ENCODE results near the gene RAB11FIP4. TPM values are rescaled to one million over a fixed set of nuclear protein-coding genes. Genes with fewer than 3 reads are reported as not detected.
A peak's percentile ranks its signal among the peaks of the same experiment; 100 is the strongest.

Gene RAB11FIP4
- total and polyA plus RNA-seq, 2 of the 8 experiments (the other 6 are each of a cell fraction or from before 2014, with no cell fraction given): 21.7 to 53.2 TPM

GRCh38 chr17:31416503-31416923, 25.0 kb downstream of the RAB11FIP4 start:
- H3K79me2 ChIP-seq (ENCODE audit: control insufficient read depth in 1 of 2, insufficient read depth in 2 of 2, low read length in 2 of 2): no peaks in the 10 kb centered on the region
- FAIRE-seq (no peak), DNase-seq (ENCODE audit: low read depth in 1 of 2, low spot score in 2 of 2) (no peak)
- ChIA-PET CTCF (ENCODE audit: partially characterized antibody) (interaction anchor here (0.6 to 2.5 kb wide), 4 partner anchors 11 to 1144 kb away, joined by 3 to 8 read pairs (median 4); no protein-coding TSS in a partner anchor), POLR2A (ENCODE audit: partially characterized antibody) (interaction anchor here (1.1 kb wide), 1 partner anchor 9 kb away, joined by 3 read pairs; no protein-coding TSS in a partner anchor)
- H3K4me1 ChIP-seq (replicated peaks in 1 of 4; ENCODE audit: control insufficient read depth in 3 of 4, insufficient read depth in 4 of 4, low read length in 3 of 4): peaks cover 2 to 30% (median 11%) of the 10 kb centered on the region in 4 experiments
- no peak overlapping the region for H3K9ac ChIP-seq (replicated peaks in 1 of 4; ENCODE audit: extremely low read depth in 1 of 4, low read depth in 3 of 4, low read length in 3 of 4)
- H3K23ac ChIP-seq (ENCODE audit: insufficient read length): no peak overlapping the region
- H4K91ac ChIP-seq (replicated peaks; ENCODE audit: insufficient read length, low read length): no peak overlapping the region
- H2BK12ac ChIP-seq (ENCODE audit: low read depth, low read length): peak overlapping the region; percentile 63; the same call in 1 of the 2 replicates
- H4K5ac ChIP-seq (ENCODE audit: insufficient read length, low read depth, low read length): no peak overlapping the region
- H3K36me3 ChIP-seq (ENCODE audit: control insufficient read depth in 2 of 4, insufficient read depth in 4 of 4, low read length in 3 of 4): no peaks in the 10 kb centered on the region
- TF ChIP-seq RAD21 (IDR thresholded peaks at IDR 0.05 in 1 of 2, conservative IDR thresholded peaks at IDR 0.05 in 1 of 2; ENCODE audit: low read depth in 2 of 2, low read length in 2 of 2) (no peak), USF2 (IDR thresholded peaks at IDR 0.05; ENCODE audit: low read length) (no peak), POLR2A (IDR thresholded peaks at IDR 0.05; ENCODE audit: control extremely low read depth in 1 of 2, low read depth in 2 of 2, low read length in 2 of 2) (no peak), HDAC2 (IDR thresholded peaks at IDR 0.05; ENCODE audit: borderline replicate concordance in 1 of 2, low read depth in 2 of 2, low read length in 2 of 2) (no peak), BRCA1 (IDR thresholded peaks at IDR 0.05; ENCODE audit: low read depth, low read length) (no peak)
- peaks cover 0 to 2% of the 10 kb centered on the region in 2 experiments for H4K20me1 ChIP-seq (replicated peaks in 1 of 2; ENCODE audit: control insufficient read depth in 1 of 2, insufficient read depth in 2 of 2, low read length in 2 of 2)
- no peak overlapping the region for H3K4ac ChIP-seq (replicated peaks; ENCODE audit: insufficient read length, low read depth, low read length)
- no peak overlapping the region for H2BK120ac ChIP-seq (replicated peaks; ENCODE audit: low read depth, low read length)
- H2BK5ac ChIP-seq (ENCODE audit: low read depth, low read length): 0 out of 2 replicates have a peak overlapping the region, but pooled peaks have one; percentile 44
- no peak overlapping the region for H3K14ac ChIP-seq (ENCODE audit: insufficient read length)
- H3K4me3 ChIP-seq (ENCODE audit: extremely low read depth in 1 of 4, insufficient read depth in 2 of 4, low read depth in 3 of 4, low read length in 4 of 4): no peak overlapping the region
- H2BK20ac ChIP-seq (ENCODE audit: low read length): peak overlapping the region; percentile 15; the same call in 1 of the 2 replicates
- H2AK5ac ChIP-seq (ENCODE audit: low read depth, low read length): no peak overlapping the region
- H3K9me3 ChIP-seq (ENCODE audit: insufficient read depth in 2 of 2, low read depth in 1 of 2, low read length in 1 of 2): no peaks in the 10 kb centered on the region
- WGBS, 2 experiments (ENCODE audit: extremely low coverage in 1 of 2, insufficient coverage in 1 of 2, insufficient read length in 1 of 2, insufficient replicate concordance in 2 of 2, low coverage in 1 of 2, low lambda C conversion rate in 2 of 2, missing lambda C conversion rate in 1 of 2): 67% methylated on average over 10 of the region's 10 CpGs; no CpG with 5 or more reads in 1 of the 2 experiments
- H2AFZ ChIP-seq (ENCODE audit: low read length): no peak overlapping the region
- H3K79me1 ChIP-seq (ENCODE audit: low read depth, low read length): no peaks in the 10 kb centered on the region
- no peak overlapping the region for H2BK15ac ChIP-seq (ENCODE audit: low read length)
- no peak overlapping the region for H3K56ac ChIP-seq (replicated peaks; ENCODE audit: insufficient read length, low read depth, low read length)
- no peak overlapping the region for H3K27ac ChIP-seq (ENCODE audit: low read depth, low read length)
- no peak overlapping the region for H3K4me2 ChIP-seq (ENCODE audit: insufficient read depth in 1 of 2, low read depth in 2 of 2, low read length in 2 of 2)
- H3K23me2 ChIP-seq (ENCODE audit: low read depth, low read length): no peaks in the 10 kb centered on the region
- H3K18ac ChIP-seq (ENCODE audit: extremely low read depth, low read length): no peak overlapping the region
- no peak overlapping the region for H4K8ac ChIP-seq (ENCODE audit: extremely low read depth, insufficient read depth, low read length)
- H3K27me3 ChIP-seq (replicated peaks in 1 of 4; ENCODE audit: control insufficient read depth in 3 of 4, extremely low read depth in 1 of 4, insufficient read depth in 3 of 4, low read length in 3 of 4): no peaks in the 10 kb centered on the region
